KG1 (cell line): Measurements from ENCODE around the gene SIRT7.
"Not testable (repeated sequence)": the region's sequence is repeated elsewhere in the genome, so short reads cannot be mapped to it uniquely, and the experiment has no call there.

Source experiments
- DNase-seq: peaks from one replicate; lab custom pipeline; 2025; lab: John Stamatoyannopoulos, UW

The SIRT7 gene

DNA sequence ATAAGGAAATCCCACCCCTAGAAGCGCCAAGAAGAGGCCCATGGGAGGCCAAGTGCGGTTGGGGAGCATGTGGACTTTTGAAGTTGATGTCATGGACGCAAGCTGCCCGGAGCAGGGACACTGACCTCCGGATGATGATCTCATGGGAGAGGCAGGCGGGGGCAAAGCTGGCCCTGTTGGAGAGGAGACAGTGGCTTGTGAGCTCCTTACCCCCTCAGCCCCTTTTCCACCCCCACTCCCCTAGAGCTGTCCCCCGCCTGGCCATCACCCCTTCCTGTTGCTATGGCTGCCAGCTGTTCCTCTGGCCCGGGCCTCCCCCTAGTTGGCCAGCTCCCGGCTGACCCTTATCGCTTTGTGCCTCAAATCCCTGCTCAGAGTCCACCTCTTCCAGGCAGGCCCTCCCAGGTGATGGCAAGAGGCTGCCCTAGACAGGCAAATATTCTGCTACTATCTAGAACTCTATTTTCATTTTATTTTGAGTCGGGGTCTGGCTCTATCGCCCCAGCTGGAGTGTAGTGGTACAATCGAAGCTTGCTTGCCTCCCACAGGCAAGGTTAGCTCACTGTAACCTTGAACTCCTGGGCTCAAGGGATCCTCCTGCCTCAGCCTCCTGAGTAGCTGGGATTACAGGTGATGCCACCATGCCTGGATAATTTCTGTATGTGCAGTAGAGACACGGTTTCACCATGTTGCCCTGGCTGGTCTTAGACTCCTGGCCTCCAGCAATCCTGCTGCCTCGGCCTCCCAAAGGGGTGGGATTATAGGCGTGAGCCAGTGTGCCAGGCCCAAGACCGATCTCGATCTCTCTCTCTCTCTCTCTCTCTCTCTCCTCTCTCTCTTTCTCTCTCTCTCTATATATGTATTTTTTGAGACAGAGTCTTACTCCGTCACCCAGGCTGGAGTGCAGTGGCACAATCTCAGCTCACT is 36.4 kb upstream of the SIRT7 start:
- no peak for DNase-seq

DNA sequence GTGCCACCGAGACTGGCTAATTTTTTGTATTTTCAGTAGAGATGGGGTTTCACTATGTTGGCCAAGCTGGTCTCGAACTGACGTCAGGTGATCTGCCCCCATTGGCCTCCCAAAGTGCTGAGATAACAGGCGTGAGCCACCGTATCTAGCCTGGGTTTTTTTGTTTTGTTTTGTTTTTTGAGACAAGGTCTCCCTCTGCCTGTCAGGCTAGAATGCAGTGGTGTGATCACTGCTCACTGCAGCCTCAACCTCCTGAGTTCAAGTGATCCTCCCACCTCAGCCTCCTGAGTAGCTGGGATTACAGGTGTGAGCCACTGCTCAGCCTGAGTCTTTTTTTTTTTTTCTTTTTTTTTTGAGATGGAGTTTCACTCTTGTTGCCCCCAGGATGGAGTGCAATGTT is 35.5 kb upstream of the SIRT7 start:
- DNase-seq, result not testable (repeated sequence)

DNA sequence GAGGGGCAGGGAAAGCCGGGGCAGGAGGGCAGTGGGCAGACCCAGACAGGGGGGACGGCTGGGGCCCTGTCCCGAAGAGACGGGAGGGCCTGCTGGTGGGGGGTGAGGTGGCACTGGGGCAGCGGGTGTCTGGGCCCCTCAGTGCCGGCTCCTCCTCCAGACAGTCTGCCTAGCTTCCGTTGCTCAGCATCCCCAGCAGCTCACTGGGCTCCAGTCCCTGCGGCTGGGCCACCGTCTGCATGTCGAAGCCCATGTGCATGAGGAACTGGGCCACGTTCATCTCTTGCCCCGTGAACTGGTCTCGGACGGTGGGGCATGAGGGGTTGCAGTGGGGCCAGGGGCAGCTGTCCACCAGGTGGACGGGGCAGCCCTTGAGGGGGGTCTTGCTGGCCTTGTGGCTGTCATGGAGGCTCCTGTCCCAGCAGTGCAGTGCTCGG is 34.8 kb upstream of the SIRT7 start:
- no peak for DNase-seq

DNA sequence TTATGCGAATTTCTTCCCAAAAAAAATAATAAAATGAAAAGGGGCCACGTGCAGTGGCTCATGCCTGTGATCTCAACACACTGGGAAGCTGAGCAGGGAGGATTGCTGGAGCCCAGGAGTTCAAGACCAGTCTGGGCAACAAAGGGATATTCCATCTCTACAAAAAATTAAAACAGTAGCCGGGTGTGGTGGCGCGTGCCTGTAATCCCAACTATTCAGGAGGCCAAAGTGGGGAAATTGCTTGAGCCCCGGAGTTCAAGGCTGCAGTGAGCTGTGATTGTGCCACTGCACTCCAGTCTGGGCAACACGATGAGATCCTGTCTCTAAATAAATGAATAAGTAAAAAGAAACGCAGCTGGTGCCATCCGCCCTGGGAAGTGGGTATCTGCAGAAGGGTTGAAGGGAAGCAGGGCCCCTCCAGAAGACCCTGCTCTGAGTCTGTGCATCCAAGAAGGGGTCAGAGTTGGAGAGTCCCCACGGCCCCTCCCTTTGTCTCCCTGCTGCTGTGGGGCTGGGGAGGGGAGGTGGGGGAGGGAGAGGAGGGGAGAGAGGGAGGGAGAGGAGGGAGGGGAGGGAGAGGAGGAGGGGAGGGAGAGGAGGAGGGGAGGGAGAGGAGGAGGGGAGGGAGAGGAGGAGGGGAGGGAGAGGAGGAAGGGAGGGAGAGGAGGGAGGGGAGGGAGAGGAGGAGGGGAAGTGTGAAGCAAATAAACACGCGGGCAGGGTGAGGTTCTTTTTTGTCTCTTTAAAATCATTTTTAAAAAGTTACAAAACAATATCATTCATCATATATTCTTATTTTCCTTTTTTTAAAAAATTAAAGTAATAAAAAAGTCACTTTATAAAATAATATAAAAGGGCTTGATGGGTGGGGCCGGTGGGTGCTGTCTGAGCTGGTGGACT is 34.1 kb upstream of the SIRT7 start:
- DNase-seq, result no peak

DNA sequence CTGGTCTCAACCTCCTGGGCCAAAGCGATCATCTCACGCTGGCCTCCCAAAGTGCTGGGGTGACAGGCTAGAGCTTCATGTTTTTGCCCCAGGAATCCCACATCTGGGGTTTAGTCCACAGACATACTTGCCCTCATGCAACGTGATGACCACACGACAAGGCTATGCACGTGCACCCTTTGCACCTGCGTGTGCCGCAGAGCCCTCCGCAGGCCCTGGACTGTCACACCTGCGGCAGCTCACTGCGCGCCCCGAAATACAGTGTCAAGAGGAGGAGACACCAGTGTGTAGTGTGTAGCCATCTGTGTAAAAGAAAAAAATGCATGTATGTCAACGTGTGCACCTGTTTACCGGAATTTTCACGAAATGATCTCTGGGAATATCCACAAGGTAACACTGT is 32.5 kb upstream of the SIRT7 start:
- no peak for DNase-seq

DNA sequence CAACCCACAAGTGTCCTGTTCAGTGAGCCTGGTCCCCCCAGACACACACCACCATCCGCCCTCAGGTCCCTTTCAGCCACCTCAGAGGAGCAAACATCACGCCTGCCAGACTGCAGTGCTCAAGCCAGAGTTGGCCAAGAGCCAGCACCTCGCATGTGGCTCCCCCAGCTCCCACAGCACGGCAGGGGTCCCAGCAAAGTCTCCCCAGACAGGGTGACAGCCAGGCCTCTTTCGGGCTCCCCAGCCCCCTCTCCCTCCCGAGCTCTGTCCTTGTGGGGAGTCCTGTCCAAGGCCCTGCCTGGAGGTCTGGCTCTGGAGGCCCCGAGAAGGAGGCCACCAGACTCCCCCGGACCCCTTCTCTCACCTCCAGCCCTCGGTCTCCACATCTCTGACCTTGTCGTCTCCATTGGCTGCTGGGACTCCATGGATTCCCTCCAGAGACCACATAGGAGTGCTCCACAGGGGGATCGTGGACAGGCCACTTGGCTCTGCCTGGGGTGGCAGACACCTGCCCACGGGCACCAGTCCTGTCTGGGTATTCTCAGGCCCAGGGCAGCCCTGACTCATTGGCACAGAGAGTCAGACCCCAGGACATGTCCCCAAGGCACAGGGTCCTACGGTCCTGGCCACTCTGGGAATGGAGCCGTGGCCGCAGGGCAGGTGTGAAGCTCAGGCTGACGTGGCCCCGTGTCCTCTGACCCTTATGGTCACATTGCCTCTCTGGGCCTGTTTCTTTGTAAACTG is 30.8 kb upstream of the SIRT7 start:
- no peak for DNase-seq

DNA sequence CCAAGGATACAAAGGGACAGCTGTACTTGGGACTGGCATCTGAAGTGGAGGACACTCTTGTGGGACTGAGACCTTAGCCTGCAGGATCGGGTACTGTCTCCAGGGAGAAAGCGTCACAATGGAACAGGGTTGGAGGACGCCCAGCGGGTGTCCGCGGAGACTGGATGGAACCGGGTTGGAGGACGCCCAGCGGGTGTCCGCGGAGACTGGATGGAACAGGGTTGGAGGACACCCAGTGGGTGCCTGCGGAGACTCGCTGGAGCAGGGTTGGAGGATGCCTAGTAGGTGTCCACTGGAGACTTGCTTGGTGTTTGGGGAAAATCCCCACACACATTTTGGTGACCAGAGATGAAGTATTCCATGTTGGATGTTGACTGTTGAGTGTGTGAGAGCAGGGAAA is 29.2 kb upstream of the SIRT7 start, which contains the start of gene MYADML2:
TSS of gene MYADML2 (minus strand) at position 45 of the 400 bp plus-strand sequence. CDS start 5,492 bp downstream, outside the sequence.
- no peak for DNase-seq

DNA sequence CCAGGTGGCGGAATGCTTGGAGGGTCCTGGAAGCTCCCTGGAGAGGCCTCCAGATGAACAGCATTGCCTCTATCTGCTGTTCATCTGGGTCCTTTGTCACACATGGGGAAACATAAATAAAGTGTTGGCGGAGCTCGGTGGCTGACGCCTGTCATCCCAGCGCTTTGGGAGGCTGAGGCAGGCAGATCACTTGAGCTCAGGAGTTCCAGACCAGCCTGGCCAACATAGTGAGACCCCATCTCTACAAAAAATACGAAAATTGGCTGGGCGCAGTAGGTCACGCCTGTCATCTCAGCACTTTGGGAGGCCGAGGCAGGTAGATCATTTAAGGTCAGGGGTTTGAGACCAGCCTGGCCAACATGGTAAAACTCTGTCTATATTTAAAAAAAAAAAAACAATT is 26.9 kb upstream of the SIRT7 start:
- no peak for DNase-seq

DNA sequence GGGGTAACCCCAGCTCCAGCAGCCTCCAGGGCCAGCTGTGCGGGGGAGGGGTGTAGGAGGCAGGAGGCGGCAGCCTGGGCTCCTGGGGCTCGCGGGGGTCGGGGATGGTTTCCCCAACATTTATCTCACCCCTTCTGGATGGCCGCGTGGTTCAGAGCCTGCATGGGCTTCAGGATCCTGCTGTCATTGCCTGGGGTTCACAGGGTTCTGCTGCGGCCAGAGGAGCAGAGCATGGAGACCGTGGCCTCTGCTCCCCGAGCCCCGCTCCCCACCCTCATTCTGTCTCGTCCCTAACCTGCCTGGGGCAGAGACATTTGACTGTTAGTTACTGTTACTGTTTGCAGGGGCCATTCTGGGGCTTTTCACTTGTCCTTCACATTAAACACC is 24.2 kb upstream of the SIRT7 start:
- no peak for DNase-seq

DNA sequence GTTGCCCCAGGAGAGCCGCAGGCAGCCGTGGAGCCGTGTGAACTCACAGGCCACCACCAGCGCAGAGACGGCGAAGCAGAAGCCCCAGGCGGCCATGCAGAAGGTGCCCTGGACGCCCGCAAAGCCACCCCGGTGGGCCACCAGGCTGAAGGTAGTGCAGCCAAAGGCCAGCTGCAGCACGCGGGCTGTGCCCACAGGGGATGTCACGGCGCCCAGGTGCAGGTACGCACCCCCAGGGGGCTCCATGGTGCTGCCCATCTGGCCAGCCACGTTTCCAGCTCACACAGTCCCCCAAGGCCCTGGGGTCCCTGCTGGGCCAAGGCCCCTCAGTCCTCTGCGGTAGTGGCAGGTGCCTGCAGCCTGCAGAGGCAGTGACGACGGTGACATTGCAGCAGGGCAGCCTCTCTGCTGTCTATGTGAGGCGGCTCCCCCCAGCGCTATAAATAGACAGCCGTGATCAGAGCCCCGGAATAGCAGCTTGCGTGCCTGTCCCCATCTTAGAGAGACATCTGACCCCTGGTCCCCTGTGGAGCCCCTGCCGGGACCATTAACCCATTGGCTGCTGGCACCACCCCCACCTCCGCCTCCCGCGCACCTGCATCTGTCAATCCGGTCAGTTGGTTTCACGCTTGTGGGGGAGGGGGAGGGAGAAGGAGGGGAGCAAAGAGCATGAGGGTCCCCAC is 23.6 kb upstream of the SIRT7 start:
- no peak for DNase-seq

DNA sequence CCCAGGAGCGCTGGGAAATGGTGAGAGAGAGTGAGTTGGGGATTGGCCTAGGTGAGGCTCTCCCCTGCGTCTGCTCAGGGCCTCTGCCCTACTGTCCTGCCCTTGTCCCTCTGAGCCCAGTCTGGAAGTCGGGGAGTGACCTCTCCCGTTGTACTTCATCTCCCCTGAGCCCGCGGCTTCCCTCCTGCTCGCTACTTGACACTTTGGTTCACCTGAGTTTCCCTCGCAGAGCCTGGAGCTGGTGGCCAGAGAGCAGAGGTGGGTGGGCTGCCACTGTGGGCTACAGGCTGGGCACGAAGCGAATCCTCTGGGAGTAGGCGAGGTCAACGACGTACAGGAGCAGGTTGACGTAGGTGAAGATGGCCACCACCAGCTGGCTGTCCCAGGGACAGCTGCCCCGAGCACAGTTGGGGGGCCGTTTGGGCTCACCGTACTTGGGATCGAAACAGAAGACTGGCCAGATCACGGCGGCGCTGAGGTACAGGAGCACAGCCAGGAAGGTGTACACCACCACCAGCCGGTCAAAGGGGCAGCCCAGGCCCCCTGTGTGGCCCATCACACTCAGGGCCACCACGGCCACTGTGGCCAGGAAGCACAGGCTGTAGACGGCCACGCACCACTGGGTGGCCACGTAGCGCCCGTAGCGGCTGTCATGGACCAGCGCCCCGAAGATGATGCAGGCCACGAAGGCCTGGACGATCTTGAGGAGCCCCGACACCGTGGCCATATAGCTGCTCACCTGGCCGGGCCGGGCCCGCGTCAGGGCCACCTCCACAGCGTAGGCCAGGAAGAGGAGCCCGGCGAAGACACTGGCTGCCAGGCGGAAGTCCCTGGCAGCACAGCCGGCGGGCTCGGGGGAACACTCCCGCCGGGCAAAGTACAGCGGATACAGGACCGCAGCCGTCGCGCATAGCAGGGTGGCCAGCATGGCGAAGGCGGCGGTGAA is 22.8 kb upstream of the SIRT7 start:
- DNase-seq, result no peak

DNA sequence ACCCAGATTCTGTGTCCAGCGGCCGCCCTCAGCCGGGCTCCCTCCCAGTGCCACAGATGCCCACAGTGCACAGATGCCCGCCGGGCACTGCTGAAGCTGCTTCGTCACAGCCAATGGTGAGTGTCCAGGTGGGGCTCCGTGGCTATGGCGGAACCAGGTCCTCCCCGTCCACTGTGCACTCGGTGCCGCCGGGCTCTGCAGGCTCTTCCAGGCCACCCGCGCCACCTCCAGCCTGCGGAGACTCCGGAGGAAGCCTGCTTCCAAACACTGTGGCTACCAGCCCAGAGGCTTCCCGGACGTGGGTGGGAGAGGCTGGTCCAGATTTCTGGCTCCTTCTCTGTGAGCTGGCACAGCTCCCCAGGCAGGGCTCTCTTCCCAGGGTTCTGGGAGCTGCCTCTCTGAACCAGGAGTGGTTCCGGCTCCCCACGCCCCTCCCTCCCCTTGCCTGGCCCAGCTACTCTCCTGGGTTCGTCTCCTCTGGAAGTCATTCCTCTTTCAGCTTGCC is 22.0 kb upstream of the SIRT7 start:
- DNase-seq, result no peak

DNA sequence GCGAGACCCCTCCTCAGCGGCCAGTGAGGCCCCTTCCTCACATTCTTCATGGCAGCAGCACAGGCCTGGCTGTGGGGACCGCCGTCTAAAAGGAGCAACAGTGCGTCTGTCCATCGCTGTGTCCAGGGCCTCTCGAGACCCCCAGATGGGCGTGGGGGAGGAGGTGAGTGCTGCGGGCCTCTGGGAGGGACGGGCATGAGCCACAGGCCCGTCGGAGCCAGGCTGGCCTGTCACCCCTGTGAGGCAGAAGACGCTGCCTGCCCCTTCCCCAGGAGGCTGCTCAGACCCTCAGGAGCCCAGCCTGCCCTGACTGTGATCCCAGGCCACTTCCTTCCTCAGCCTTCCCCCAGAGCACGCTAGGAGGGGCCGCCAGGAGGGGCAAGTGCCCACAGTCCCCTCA is 21.2 kb upstream of the SIRT7 start:
- DNase-seq, result no peak

DNA sequence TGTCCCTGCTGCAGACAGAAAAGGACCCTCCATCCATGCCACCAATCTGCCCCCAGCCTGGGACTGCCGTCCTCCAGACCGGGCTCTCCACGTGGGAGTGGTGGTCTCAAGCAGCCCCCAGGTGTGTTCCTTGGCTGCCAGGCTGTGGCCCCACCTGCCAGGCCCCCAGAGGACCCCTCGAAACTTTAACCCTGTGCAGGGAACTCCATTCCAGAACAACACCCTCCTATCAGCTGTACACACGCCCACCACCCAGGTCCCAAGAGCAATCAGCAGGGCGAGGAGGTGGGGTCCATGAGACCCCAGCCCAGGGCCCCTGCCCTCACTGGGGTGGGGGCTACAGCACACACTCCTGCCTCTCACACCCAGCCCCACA is 17.7 kb upstream of the SIRT7 start:
- no peak for DNase-seq

DNA sequence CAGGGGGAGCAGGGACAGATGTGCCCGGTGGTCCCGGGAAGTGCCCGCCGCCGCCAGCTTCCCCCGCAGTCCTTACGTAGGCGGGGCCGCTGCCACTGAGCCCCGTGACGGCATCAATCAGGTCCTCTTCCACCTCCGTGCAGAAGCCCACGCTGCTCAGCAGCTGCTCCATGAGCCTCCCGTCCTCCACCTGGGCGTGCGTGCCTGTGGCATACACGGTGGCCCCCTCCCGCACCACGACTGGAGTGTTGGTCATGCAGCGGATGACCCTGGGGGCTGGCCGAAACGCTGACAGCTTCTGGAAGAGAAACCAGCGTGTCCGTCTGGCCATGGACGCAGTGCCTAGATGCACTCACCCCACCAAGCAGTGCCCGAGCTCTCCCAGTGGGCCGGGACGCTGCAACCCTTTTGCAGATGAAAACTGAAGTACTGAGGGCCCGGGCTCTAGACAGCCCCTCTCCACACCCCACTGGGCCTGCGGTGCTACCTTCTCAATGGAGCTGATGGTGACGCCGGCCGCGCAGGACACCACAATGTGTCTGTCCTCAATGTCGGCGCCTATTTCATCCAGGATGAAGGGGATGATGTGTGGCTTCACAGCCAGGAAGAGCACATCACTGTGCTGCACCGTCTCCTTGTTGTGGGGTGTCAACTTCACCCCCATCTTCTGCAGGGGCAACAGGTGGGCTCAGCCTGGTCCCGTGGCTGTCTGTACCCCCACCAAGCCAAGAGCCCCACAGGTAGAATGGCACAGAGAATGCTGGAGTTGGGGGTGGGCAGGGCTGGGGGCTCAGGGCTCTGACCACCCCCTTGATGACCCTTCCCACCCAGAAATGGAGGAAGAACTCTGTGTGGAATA is 17.1 kb upstream of the SIRT7 start:
- no peak for DNase-seq

DNA sequence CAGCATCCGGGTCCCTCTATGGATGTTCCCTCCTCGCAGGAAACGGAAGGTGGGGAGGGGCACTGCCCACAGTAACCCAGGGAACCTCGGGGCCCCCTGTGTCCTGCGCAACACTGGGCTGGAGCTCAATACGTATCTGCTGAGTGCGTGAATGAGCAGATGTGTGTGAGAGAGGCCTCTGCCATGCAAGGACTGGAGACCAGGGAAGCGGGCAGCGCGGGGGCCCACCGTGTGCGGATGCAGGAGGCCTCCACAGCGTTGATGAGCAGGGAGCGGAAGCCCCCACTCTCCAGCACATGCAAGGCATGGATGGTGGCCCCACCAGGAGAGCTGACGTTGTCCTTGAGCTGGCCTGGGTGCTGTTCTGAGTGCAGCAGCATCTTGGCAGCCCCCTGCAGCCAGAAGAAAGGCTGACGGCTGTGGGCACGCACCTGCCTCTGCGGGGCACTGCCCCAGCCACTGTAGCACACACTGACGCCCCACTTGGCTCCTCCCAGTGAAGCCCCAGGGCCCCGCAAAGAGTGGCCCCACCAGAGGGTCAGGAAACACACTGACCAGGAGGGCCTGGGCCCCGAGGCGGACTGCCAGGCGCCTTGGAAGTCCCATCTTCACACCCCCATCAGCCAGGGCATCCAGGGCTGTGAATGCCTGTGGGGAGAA is 16.3 kb upstream of the SIRT7 start:
- DNase-seq, result no peak

DNA sequence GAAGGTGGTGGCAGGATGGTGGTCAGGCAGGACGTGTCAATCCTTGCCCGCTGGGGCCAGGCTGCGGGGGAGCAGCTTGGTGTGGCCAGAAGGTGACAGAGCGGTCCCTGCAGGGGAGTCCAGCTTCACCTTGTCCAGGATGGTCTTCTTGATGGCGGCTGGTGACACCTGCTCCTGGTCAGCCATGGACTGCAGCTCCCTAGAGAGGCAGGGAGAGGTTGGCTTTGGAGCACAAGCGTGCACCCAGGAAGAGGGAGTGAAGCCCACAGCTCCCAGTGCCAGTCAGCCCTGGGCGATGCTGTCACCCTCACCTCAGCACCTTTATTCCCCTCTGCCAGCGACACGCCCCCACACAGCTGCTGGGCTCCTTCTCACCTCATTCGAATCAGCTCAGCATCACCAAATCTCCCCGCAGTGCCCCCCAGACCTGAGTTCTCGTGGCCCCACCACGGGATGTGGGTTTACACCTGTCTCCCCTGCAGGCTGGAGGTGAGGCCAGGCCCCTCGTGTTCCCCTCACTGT is 15.3 kb upstream of the SIRT7 start:
- no peak for DNase-seq

DNA sequence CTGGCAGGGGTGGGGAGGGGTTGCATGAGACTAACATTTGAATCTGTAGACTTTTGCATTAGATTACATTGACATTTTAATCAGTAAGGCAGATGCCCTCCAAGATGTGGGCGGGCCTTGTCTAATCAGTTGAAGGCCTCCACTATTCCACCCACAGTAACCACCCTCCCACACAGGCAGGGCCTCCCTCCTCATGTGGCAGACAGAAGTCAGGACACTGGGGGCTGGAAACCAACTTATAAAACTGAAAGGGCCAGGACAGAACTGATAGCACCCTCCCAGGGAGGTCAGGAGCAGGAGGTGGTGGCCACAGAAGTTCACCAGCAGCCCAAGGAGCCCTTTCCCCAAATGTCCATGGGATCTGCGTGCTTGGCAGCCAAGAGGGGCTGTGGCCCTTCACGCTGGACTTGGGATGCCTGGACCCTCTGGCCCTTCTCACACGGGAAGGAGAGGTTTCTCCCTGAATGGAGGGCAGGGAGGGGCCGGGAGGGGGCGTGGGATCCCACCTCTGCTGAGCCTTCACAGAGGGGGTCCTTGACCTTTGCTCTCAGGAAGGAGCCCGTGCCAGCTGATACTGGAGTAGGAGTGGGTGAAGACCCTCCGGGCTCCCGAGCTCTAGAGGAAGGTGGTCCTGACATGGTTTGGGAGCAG is 14.5 kb upstream of the SIRT7 start:
- DNase-seq, result no peak
